ENCODE data around the gene ZMYND8.

DNA sequence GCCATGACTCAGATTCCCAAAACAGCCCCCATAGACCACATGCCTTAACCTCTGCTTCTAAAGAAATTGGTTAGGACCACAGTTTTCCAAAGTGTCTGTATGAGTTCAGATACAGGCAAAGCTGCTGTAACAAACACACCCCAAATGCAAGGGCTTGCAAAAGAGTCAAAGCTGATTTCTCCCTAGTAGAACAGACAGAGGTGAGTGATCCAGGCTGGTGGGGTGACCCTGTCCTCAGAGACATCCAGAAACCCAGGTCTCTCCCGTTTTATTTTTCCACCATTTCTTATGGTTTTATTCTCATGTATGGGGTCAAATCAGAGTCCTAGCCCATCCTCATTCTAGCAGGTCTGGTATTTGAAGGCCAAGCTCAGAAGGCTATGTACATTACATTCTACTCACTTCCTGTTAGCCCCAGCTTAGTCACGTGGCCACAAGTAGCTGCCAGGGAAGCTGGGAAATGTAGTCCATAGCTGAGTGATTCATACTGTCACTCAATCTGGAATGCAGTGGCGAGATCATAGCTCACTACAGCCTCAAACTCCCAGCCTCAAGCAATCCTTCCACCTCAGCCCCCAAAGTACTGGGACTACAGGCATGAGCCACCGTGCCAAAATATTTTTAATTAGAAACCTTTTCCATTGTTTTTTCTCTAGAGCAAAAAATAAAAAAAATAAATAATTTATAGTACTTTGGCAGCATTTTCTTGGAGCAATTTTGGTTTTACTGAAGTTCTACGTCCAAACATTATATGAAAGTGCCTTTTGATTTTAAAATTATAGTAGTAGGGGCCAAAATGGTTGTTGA, 175.2 kb downstream of the ZMYND8 start:
- TF ChIP-seq, protein P1, sequence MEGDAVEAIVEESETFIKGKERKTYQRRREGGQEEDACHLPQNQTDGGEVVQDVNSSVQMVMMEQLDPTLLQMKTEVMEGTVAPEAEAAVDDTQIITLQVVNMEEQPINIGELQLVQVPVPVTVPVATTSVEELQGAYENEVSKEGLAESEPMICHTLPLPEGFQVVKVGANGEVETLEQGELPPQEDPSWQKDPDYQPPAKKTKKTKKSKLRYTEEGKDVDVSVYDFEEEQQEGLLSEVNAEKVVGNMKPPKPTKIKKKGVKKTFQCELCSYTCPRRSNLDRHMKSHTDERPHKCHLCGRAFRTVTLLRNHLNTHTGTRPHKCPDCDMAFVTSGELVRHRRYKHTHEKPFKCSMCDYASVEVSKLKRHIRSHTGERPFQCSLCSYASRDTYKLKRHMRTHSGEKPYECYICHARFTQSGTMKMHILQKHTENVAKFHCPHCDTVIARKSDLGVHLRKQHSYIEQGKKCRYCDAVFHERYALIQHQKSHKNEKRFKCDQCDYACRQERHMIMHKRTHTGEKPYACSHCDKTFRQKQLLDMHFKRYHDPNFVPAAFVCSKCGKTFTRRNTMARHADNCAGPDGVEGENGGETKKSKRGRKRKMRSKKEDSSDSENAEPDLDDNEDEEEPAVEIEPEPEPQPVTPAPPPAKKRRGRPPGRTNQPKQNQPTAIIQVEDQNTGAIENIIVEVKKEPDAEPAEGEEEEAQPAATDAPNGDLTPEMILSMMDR (conservative IDR thresholded peaks at IDR 0.05; ENCODE audit: low read depth, low read length) = no peak
- TF ChIP-seq EZH2 (IDR thresholded peaks at IDR 0.05; ENCODE audit: low read length, unreplicated experiment) (no peak), EZH2phosphoT487 (IDR thresholded peaks at IDR 0.05; ENCODE audit: borderline replicate concordance, low read length) (no peak)
